Hepatic stellate cell (primary cell): Measurements from ENCODE around the gene HMG20A.

Source experiments
- DNase-seq: peaks from one replicate; pipeline ENCODE4 v3.0.0; 2011; ENCODE audit warnings: low spot score

The HMG20A gene

DNA sequence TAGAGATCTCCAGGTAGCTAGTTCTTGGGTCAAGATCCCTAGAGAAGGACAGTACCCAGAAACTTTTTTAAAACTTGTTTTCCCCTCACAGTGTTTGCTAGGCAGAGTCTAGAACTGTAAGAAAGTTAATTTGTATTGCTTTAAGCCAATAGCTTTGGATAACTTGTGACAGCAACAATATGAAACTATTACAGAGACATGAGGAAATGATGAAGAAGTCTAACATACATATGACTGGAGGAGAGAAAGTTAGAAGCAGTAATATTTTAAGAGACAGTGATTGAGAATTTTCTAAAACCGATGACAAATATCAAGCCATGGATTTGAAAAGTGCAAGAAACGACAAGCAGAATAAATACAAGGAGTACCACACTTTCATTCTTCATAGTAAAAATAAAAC lies 10.0 kb downstream of the HMG20A start:
- DNase-seq, result no peak

DNA sequence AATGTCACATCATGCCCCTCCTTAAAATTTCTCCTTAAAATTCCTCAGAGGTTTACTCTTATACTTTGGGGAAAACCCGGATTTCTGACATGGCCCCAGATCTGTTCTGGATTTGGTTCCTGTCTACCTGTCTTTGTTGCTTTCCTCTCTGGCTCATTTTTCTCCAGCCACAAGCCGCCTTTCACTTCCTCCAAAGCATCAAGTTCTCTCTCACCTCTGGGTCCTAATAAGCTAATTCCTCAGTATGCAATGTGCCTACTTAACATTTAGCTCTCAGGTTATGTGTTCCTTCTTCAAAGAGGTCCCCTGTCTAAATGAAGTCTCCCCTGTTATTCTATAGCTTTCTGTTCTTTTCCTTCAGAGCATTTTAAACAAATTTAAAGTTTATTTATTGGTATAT lies 16.1 kb downstream of the HMG20A start:
- DNase-seq, result no peak

- no peak for DNase-seq
These were observed 16.6 kb downstream of the HMG20A start for GRCh38 chr15:77437264-77437663.

- DNase-seq, result no peak
These were observed 19.8 kb downstream of the HMG20A start for GRCh38 chr15:77440378-77440999.

- no peak for DNase-seq
These were observed 26.2 kb downstream of the HMG20A start for GRCh38 chr15:77446840-77447390.

DNA sequence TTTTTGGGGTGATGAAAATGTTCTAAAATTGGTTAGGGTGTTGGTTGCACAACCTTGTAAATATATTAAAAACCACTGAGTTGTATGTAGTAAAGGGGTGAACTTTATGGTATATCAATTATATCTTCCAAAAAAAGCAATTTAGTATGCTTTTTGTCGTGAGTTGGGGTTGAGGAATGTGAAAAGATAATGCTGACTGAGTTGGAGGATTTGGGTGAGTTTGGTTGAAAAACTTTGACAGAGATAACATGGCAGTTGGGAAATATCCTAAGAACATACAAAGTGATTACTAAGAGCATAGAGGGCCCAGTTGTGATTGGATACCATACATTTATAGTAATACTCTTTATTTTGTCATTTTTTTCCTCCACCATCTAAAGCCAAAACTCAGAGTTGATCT lies 33.6 kb downstream of the HMG20A start:
- peak; percentile 22 for DNase-seq

- no peak for DNase-seq
These were observed 34.3 kb downstream of the HMG20A start for GRCh38 chr15:77454951-77455350.

- DNase-seq, result peak; percentile 33
These were observed 35.1 kb downstream of the HMG20A start for GRCh38 chr15:77455696-77456321.

GRCh38 chr15:77456746-77457145 lies 36.1 kb downstream of the HMG20A start:
- no peak for DNase-seq

- no peak for DNase-seq
These were observed 36.7 kb downstream of the HMG20A start for GRCh38 chr15:77457191-77457904.

GRCh38 chr15:77457905-77458265 lies 37.2 kb downstream of the HMG20A start:
- no peak for DNase-seq

- no peak for DNase-seq
These were observed 38.3 kb downstream of the HMG20A start for GRCh38 chr15:77459031-77459430.

DNA sequence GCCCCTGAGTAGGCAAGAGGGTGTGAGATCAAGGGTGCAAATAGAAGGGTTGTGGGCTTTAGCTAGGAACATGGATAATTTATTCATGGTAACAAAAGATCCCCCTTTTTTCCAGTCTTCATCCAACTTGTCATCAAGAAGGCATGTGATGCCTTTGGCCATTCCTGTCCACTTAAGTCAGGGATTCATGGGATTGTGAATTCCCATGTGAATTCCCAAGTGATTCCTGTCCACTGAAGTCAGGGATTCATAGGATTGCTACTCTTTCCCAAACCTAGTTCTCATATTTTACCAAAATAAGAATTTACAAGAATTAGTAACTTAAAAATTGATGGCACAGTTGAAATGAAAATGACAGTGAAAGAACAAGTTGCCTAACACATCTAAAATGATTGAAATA lies 40.8 kb downstream of the HMG20A start:
- peak; percentile 36 for DNase-seq

DNA sequence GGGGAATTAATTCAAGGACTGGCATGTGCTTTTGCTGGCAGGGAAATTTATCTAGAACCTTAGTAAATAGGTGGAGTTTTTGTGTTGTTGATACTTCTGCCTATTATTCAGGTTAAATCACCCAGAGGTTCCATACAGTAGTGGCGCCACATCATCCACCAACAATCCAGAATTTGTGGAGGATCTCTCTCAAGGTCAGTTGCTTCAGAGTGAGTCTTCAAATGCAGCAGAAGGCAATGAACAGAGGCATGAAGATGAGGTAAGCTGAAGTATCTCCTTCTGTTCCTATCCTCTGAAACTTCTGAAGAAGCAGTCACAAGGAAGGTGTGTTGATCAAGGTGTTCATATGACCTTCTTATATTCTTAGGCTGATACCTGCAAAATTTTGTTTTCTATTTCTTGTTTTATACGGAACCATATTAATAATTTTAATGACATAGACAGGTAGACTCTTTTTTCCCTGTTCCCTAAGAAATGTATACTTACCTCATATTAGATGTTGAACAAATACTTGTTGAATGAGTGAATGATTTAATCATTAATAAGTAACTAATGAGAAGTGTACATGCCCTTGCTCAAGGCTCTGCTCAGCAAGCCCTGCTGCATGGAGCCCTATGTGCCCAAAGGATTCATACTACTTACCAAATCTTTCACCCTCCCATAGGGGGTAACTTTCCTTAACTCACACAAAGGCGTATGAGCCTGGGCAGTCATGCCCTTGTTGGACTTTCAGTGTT lies 43.6 kb downstream of the HMG20A start:
- no peak for DNase-seq

GRCh38 chr15:77466521-77466920 lies 45.8 kb downstream of the HMG20A start:
- no peak for DNase-seq

DNA sequence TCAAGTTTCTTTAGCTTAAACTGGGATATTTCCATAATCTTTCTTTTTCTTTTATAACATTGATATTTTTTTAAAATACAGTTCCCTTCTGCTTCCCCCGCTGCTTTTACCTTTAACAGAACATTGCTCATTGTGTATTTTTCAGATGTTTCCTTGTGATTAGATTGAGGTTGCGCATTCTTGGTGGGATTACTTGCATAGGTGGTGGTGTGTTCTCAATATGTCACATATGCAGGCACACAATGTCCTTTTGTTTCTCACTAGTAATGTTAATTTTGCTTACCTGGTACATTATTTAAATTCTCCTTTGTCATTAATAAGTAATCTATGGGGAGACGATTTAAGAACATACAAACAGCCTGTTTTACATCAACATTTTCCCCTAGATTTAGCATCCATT lies 48.2 kb downstream of the HMG20A start:
- no peak for DNase-seq

DNA sequence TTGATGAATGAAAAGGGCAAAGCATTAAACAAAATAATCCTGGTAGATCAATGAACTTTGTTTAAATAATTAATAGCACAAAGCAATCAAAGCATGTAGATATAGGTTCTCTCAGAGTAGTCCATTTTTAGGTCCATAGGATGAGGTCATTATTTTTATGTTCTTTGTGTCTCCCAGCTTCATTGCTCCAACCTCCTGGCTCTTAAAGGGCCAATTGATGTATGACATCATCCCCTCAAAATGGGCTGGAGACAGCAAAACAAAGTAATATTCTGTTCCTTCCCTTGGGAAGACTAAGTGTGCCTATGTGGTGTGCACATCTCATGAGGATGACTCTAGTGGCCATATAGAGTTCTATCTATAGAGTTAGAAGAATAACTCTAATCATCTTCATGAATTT lies 49.5 kb downstream of the HMG20A start:
- no peak for DNase-seq

- no peak for DNase-seq
These were observed 52.6 kb downstream of the HMG20A start for GRCh38 chr15:77473328-77473727.

DNA sequence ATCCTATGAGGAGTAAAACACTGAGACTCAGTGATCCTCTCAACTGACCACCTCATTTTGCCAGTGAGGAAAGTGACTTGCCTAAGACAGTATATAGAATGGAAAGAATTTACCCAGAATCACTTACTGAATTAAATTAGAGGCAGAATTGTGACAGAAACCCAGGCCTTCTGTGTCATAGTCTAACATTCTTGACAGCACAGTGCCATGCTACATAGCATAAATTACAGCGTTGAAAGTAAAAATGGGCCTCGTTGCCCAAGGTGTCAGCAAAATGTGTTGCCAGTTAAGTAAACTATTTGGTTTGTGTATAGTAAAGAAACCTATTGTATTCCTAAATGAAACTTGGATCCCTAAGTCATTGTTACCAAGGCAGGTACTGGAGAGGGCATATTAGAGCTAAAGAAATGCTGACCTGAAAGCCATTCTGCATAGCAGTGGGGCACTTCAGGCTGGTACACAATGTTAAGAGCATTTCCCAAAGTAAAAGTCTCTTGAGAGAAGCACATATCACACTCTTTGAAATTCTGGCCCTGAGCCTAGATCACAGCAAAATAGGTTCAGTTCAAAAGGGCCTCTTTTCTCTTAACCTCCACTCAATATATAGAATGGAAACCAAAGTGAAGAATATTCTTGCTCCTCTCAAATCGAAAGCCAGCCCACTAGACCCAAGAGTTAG lies 53.8 kb downstream of the HMG20A start:
- no peak for DNase-seq

DNA sequence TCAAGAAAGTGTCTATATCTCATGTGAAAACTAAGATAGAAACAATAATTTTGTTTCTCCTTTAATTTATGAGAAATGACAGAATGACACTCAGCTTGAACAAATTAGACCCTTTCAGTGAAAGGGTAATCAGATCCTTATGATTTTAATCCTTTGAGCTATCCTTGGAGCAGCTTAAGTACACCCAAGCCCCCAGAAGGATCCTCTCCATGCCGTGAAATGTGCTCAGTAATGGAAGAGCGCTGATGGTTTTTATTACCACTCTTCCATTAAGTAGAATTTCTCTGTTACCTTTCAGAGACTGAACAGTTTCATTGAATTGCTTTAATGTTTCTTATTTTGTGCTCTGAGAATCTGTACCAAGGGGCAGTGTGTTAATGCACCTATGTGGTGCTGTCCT lies 54.3 kb downstream of the HMG20A start:
- no peak for DNase-seq

DNA sequence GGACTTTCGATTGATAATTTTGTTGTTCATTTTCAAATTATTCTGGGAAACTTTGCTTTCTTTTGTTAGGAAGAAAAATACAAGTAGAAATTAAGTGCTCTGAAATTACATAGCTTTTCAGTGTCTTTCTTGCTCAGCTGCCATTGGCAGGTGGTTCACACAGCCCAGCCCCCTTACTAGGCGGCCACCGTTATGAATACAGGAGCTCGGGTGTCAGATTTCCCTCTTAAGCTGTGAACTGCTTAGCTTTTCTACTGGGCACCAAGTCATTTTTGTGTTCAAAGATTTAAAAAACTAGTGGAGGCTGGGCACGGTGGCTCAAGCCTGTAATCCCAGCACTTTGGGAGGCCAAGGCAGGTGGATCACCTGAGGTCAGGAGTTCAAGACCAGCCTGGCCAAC lies 55.2 kb downstream of the HMG20A start:
- DNase-seq, result no peak

GRCh38 chr15:77476995-77477394 lies 56.3 kb downstream of the HMG20A start:
- DNase-seq, result no peak
